Esophagus (tissue), 2 donors: ENCODE measurements around the gene ERBB4. TPM values are rescaled to one million over a fixed set of nuclear protein-coding genes. Genes with fewer than 3 reads are reported as not detected.

Experiments
- H3K27ac ChIP-seq, 2 donors: one replicate each; pipeline ENCODE4 v1.5.1; 2013; ENCODE audit warnings: low read depth in 2 of 2, mild to moderate bottlenecking in 2 of 2, inconsistent platforms in 1 of 2, low read length in 1 of 2, moderate library complexity in 1 of 2
- H3K27me3 ChIP-seq, 2 donors: one replicate each; pipeline ENCODE4 v1.6.1; 2013; ENCODE audit warnings: low read length in 2 of 2, control low read depth in 1 of 2, mild to moderate bottlenecking in 1 of 2; ENCODE audit not compliant: insufficient read depth in 2 of 2, control insufficient read depth in 1 of 2
- H3K36me3 ChIP-seq, 2 donors: one replicate each; pipeline ENCODE4 v1.6.1; 2013; ENCODE audit warnings: low read length in 1 of 2; ENCODE audit not compliant: control insufficient read depth in 2 of 2, insufficient read depth in 2 of 2
- H3K4me1 ChIP-seq, 2 donors: one replicate each; pipeline ENCODE4 v1.6.1; 2013; ENCODE audit warnings: low read length in 1 of 2; ENCODE audit not compliant: control insufficient read depth in 2 of 2, insufficient read depth in 2 of 2
- H3K4me3 ChIP-seq, 2 donors: one replicate each; pipeline ENCODE4 v1.5.1; 2013; ENCODE audit warnings: low read length in 2 of 2, mild to moderate bottlenecking in 2 of 2, low read depth in 1 of 2, moderate library complexity in 1 of 2
- H3K9me3 ChIP-seq, 2 donors: one replicate each; pipeline ENCODE4 v1.6.1; 2013; ENCODE audit warnings: mild to moderate bottlenecking in 2 of 2, low read depth in 1 of 2, low read length in 1 of 2, moderate library complexity in 1 of 2; ENCODE audit not compliant: control insufficient read depth in 2 of 2, insufficient read depth in 1 of 2
- WGBS, 2 donors: extraction: QIAGEN DNeasy Blood & Tissue Kit; methylation state at CpG; one replicate each; pipeline ENCODE4 v1.1.7; 2013; 5-methylcytosine and 5-hydroxymethylcytosine counted together
- polyA plus RNA-seq, 2 donors: library from polyadenylated mRNA; stranded (reverse); fragments of 200-250 nt; gene quantifications; one replicate each; pipeline ENCODE4 v1.2.3, GENCODE V29; 2013
- donor health status: healthy with polysubstance abuse.
- donor health status: Bipolar disorder and iron deficiency.

The ERBB4 gene
- polyA plus RNA-seq, 2 donors: under 0.01 to 0.06 TPM

- 72 to 82% methylated on average over 2 of the region's 2 CpGs for WGBS, 2 donors
Measured at GRCh38 chr2:211982162-211982561, 556.4 kb downstream of the ERBB4 start.

DNA sequence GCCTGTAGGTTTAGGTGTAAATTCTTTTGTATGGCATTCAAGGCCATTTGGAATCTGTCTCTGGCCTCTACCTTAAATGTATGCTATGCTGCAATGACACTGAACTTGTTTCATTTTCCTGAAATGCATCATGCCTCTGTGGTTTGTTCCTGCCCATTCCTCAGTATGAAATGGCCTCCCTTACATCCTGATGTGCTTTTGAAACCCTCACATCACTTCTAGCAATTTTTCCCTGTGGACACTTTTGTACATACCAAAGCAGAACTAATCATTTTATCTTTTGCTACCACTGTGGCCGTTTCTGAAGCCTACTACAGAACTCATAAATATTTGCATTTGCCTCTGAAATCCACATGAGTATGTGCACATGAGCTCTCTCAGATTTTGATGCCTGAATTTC, 557.2 kb downstream of the ERBB4 start:
- no peak overlapping the region for H3K27ac ChIP-seq
- no peaks in the 10 kb centered on the region for H3K9me3 ChIP-seq
- no peaks in the 10 kb centered on the region for H3K36me3 ChIP-seq
- no peaks in the 10 kb centered on the region for H3K4me1 ChIP-seq
- WGBS, 2 donors: 29 to 31% methylated on average over 1 of the region's 1 CpG
- no peak overlapping the region for H3K4me3 ChIP-seq
- no peaks in the 10 kb centered on the region for H3K27me3 ChIP-seq

More at GRCh38 chr2:211982162-211982561, 556.4 kb downstream of the ERBB4 start:
- Histone ChIP-seq H3K9me3 (no peaks in the 10 kb centered on the region), H3K4me1 (no peaks in the 10 kb centered on the region), H3K27ac (no peak overlapping the region), H3K4me3 (no peak overlapping the region), H3K27me3 (no peaks in the 10 kb centered on the region), H3K36me3 (no peaks in the 10 kb centered on the region)

GRCh38 chr2:211976076-211976475, 562.5 kb downstream of the ERBB4 start:
- no peak overlapping the region for H3K27ac ChIP-seq
- no peaks in the 10 kb centered on the region for H3K9me3 ChIP-seq
- H3K27me3 ChIP-seq: no peaks in the 10 kb centered on the region
- no peaks in the 10 kb centered on the region for H3K36me3 ChIP-seq
- H3K4me1 ChIP-seq: no peaks in the 10 kb centered on the region
- no peak overlapping the region for H3K4me3 ChIP-seq
- 75 to 82% methylated on average over 1 of the region's 1 CpG for WGBS, 2 donors

DNA sequence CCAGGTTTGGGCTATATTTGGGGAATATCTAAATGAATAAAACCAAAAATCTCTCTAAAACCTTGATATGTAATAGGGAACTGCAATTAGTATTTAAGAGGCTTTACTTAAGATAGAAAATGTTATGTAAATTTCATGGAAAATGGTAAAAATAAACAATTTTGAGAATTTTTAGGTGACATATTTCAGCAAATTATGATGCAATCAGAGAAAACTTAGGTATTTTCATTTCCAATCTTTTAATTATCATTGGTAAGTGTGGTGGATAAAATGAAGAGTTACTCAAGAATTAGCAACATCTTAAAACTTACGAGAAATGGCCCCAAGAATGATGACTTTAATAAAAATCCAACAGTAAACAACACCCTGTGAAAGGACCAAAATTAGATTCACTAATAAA, 571.4 kb downstream of the ERBB4 start:
- Histone ChIP-seq H3K4me3 (no peak overlapping the region), H3K36me3 (no peaks in the 10 kb centered on the region), H3K27ac (no peak overlapping the region), H3K4me1 (no peaks in the 10 kb centered on the region), H3K9me3 (no peaks in the 10 kb centered on the region), H3K27me3 (no peaks in the 10 kb centered on the region)
- 83 to 86% methylated on average over 1 of the region's 1 CpG for WGBS, 2 donors

DNA sequence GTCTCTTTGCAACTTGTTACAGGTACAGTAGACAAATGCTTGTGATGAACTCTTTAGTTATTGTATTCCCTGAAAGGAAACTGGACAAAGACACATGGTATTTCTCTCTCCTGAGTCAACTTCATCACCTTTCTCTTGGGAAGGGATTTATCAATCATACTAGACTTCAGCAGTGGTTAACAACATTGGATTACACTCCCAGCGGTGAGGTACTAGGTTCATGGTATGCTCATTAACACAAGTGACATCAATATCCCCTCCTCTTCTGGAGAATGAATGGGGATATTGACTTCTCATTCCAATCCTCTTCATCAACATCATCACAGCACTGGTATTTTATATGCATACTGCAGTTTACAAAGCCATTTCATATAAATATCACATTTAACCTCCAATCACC, 574.6 kb downstream of the ERBB4 start:
- no peak overlapping the region for H3K27ac ChIP-seq
- WGBS, 2 donors: 75 to 82% methylated on average over 1 of the region's 1 CpG
- H3K4me1 ChIP-seq: no peaks in the 10 kb centered on the region
- no peaks in the 10 kb centered on the region for H3K9me3 ChIP-seq
- H3K36me3 ChIP-seq: no peaks in the 10 kb centered on the region
- no peaks in the 10 kb centered on the region for H3K27me3 ChIP-seq
- H3K4me3 ChIP-seq: no peak overlapping the region

DNA sequence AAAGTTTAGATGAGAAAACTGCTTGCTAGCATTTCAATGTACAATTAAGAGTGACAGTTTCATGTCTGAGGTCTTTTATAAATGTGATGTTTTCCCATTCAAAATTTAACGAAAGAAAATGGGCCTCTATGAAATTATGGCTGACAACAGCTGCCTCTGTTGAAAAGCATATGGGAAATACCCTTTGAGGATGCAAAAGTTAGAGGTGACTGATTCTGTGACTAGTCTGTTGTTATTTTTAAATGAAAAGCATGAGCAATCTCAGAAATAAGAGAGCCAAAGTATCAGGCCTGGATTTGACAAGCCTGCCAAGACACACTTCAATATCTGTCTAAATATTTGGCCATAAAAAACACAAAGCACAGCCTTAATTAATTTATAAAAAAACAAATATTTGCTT, 580.8 kb downstream of the ERBB4 start:
- no peaks in the 10 kb centered on the region for H3K27me3 ChIP-seq
- no peaks in the 10 kb centered on the region for H3K36me3 ChIP-seq
- H3K4me3 ChIP-seq: no peak overlapping the region
- H3K27ac ChIP-seq: no peak overlapping the region
- whole genome bisulfite sequencing, 2 donors: 75 to 78% methylated on average over 1 of the region's 1 CpG
- no peaks in the 10 kb centered on the region for H3K4me1 ChIP-seq
- H3K9me3 ChIP-seq: no peaks in the 10 kb centered on the region

- H3K27ac ChIP-seq: no peak overlapping the region
- H3K4me1 ChIP-seq: no peaks in the 10 kb centered on the region
- WGBS, 2 donors: 83 to 88% methylated on average over 1 of the region's 1 CpG
- H3K4me3 ChIP-seq: no peak overlapping the region
- no peaks in the 10 kb centered on the region for H3K27me3 ChIP-seq
- no peaks in the 10 kb centered on the region for H3K9me3 ChIP-seq
- H3K36me3 ChIP-seq: no peaks in the 10 kb centered on the region
Measured at GRCh38 chr2:211955648-211956047, 583.0 kb downstream of the ERBB4 start.

GRCh38 chr2:211948932-211949331, 589.7 kb downstream of the ERBB4 start:
- Histone ChIP-seq H3K27me3 (no peaks in the 10 kb centered on the region), H3K9me3 (no peaks in the 10 kb centered on the region), H3K4me3 (no peak overlapping the region), H3K4me1 (no peaks in the 10 kb centered on the region), H3K36me3 (no peaks in the 10 kb centered on the region), H3K27ac (no peak overlapping the region)
- WGBS, 2 donors: 75 to 81% methylated on average over 2 of the region's 2 CpGs

GRCh38 chr2:211946960-211947359, 591.6 kb downstream of the ERBB4 start:
- H3K4me1 ChIP-seq: no peaks in the 10 kb centered on the region
- no peak overlapping the region for H3K27ac ChIP-seq
- H3K36me3 ChIP-seq: no peaks in the 10 kb centered on the region
- 0% methylated on average over 1 of the region's 1 CpG for WGBS, 2 donors
- no peaks in the 10 kb centered on the region for H3K9me3 ChIP-seq
- no peaks in the 10 kb centered on the region for H3K27me3 ChIP-seq
- no peak overlapping the region for H3K4me3 ChIP-seq

DNA sequence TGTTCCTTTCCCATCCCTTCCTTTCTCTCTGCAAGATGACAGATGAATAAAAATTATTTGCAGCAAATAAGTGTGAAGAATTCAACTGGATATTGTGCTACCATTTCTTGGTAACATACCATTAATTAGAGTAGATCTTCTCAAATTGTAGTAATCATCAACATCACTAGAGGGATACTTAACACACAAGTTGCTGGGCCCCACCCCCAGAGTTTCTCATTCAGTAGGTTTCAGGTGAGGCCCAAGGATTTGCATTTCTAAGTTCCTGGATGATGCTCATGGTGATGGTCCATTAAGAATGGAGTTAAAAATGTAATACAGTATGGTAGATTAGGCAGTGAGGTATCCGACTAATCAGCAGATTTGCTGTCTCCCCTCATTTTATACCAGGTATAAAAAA, 594.0 kb downstream of the ERBB4 start:
- no peak overlapping the region for H3K4me3 ChIP-seq
- no peaks in the 10 kb centered on the region for H3K9me3 ChIP-seq
- H3K27me3 ChIP-seq: no peaks in the 10 kb centered on the region
- WGBS, 2 donors: 90 to 94% methylated on average over 1 of the region's 1 CpG
- no peak overlapping the region for H3K27ac ChIP-seq
- H3K4me1 ChIP-seq: no peaks in the 10 kb centered on the region
- no peaks in the 10 kb centered on the region for H3K36me3 ChIP-seq
